Epidermal melanocyte (primary cell): Measurements from ENCODE around the gene UBA5.
"Not testable (repeated sequence)": the region's sequence is repeated elsewhere in the genome, so short reads cannot be mapped to it uniquely, and the experiment has no call there.

Source experiments
- DNase-seq: peaks from one replicate; pipeline ENCODE4 v3.0.0; 2011; ENCODE audit warnings: low spot score; ENCODE audit not compliant: insufficient read length

The UBA5 gene

DNA sequence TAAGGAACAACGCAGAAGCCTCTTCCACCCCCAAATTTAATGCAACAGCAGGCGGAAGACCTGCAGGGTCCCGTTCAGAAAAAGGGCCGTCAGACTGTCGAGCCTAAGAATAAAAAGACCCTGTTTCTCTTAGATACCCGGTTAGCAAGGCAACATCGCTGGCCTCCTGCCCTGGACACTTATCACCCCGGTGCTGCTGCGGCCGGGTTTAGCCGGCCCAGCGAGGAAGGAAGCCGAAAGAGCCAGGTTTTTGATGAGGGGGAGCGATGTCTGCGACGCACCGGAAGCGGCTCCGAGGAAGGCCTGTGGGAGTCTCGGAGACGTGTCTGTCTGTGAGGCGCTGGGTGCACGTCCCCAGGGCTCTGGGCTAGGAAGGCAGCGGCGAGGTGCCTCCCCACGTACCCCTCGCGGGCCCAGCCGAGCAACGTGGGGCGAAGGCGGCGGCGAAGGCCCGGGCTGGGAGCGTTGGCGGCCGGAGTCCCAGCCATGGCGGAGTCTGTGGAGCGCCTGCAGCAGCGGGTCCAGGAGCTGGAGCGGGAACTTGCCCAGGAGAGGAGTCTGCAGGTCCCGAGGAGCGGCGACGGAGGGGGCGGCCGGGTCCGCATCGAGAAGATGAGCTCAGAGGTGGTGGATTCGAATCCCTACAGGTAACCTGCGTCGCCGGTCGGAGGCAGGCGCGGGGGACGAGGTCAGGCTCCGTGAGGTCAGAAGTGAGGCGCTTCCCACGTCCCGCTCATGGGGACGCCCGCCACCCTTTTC is at the start of gene UBA5:
Gene UBA5, plus strand, starts transcription at position 278 of the 759 bp plus-strand sequence. Its CDS starts 209 bp downstream, at position 487.
- peak; percentile 40 for DNase-seq

DNA sequence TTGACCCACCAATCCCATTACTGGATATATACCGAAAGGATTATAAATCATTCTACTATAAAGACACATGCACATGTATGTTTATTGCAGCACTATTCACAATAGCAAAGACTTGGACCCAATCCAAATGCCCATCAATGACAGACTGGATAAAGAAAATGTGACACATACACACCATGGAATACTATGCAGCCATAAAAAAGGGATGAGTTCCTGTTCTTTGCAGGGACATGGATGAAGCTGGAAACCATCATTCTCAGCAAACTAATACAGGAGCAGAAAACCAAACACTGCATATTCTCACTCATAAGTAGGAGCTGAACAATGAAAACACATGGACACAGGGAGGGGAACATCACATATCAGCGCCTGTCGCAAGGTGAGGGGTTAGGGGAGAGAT is 44.8 kb upstream of the UBA5 start:
- not testable (repeated sequence) for DNase-seq

DNA sequence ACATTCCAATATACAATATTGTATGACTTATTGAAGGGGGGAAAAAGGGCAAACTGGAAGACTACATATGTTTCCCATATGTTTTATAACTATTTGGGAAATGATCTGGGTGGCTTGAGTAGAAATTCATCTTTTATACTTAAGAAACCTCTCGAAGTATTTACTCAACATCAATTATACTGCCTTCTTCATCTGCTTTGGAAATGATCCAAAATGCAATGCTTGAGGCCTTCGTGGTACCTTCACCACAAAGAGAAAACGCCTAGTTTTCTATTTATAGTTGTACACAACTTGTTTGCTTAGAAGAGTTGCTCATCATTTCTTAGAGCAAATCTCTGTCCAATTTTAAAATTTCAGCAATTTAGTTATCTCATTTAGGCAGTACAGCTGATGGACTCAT is 44.2 kb upstream of the UBA5 start:
- DNase-seq = no peak

DNA sequence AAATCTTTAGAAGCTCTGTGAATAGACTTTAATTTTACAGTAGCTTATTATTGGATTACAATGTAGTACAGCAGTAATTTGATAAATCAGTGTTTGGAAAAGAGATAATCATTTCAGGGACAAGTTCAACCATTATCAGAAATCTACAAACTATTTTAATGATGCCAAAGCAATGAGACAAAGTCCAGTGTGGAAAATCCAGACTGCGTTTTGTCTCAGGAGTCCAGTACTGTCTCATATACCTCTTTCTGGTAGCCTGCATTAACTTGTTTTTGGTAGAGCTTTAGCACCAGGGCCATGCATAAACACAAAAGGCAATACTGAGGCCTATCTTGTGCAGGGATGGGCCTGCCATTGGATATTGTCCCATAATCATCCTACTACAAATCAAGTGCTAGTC is 43.3 kb upstream of the UBA5 start:
- DNase-seq = no peak

DNA sequence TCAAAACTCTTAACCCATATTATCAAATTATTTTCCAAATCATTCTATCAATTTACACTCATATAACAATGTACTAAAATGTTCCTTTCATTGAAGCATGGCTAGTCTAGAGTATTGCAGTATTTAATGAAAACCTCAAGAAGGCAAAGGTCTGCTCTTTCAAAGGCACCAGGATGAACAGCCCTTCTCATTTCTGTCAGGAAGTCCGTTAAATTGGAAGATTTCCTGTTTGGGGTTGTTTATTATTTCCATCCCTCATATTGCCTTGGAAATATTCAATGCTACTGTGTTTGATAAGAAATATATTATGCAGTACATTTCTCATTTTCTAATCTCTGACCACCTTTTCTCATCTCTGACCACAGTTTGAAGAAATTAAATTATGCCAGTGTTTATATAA is 38.0 kb upstream of the UBA5 start:
- no peak for DNase-seq

DNA sequence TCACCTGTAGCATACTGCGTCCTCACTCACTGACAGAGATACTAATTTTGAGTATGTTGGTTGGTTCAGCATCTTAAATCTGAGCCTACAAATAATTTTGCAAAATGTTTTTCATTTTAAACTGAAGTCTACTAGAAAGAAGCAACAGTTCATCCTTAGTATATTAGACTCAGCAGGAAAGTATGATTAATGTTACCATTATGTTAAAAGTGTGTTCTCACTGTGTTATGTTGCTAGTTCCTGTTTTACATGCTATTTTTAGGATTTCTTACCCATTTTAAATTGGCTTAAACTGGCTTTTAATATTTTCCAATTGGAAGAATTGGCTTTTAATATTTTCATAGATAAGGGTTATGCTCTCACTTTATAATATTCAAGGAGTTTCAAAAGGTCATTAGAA is 37.4 kb upstream of the UBA5 start:
- DNase-seq = no peak

DNA sequence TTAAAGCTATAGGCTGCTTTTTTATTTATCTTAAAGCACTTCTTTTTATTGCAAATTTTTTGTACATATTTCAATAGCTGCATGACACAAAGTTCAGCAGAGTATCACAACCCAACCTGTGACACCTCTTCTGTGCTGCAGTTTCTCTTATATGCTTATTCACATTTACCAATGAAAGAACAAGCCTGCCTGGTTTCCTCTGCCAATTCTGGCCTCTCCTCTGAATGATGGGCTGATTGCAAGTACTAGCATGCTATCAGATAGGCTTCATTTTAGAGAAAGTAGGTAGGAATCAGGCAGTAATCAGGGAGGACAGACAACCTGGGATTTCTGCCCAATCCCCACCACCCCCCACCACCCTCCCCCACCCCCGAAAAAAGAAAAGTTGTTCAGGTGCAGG is 36.5 kb upstream of the UBA5 start:
- DNase-seq = no peak

DNA sequence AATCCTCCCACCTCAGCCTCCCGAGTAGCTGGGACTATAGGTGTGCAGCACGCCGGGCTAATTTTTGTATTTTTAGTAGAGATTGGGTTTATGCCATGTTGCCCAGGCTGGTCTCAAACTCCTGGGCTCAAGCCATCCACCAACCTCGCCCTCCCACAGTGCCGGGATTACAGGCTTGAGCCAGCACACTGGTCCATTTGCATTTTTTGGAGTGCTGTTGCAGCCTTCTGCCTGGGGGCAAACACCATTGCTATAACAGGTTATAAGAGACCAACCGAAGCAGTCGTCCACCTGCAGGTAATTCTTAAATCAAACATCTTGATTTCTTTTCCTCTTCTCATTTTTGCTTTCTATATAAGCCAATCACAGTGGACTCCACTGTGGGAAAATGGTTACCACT is 35.3 kb upstream of the UBA5 start:
- no peak for DNase-seq

DNA sequence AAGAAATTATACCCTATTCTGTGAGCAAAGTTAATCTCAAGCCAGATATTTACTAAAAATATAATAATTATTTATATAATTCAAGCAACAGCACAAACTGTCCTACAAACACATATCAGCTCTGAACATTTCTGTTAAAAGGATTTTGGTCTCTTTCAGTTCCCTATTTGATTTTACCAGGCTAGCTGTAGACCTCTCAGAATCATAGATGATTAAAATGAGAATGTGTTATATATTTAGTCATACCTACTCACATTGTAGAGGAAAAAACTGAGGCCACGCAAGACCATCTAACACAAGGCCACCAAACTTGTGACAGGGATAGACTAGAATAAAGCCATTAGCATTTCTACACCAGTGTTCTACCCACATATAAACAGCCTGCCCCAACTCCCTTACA is 34.5 kb upstream of the UBA5 start:
- DNase-seq = no peak

DNA sequence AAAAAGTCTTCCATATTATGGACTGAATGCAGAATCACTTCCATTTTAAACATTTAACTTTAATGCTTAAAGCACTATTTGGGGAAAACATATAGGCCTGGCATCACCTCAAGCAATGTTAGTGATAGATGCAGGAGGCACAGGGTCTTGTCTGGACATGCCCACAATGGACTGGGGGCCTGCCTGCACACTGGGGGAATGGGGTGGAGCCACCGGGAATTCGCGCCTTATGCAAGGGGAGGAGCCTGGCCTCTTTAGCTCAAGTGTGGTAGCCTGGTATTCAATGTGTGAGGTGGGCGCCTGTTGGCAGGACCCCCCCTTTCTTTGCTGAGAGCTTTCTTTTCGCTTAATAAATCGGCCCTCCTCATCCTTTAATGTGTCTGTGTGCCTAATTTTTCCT is 33.2 kb upstream of the UBA5 start:
- DNase-seq = no peak

DNA sequence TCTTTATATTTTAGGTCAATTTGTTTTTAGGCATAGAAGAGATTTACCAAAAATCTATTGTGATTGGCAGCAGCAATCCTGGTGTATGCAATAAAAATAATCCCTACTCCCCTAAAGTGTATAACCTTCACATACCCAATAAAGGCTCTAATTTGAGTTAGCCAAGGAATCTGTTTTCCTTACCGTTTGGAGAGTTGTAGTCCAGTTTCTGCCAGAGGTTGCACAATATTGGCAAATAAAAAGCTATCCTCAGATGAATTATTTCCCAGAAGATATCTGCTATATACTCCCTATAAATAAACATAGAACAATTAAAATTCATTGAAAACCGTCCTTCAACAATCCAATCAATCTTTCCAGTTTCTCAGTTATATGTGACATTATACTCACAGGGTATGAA is 32.0 kb upstream of the UBA5 start:
- DNase-seq = no peak

DNA sequence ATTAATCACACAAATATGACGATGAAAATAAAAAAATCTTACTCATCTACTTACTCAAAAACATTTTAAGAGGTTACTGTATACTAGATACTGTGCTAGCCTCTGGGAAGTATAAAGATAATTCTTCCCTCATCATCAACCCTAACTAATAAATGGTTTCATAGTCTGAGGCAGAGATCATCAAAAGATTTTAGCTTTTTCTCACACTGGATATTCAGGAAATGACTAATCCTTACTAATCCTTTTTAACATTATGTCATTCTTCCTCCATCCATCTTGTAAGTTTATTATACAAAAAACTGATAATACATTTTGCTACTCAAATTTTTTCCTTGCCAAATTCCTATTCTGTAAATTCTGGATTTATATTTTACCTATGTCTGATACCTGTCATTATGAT is 30.2 kb upstream of the UBA5 start:
- no peak for DNase-seq

DNA sequence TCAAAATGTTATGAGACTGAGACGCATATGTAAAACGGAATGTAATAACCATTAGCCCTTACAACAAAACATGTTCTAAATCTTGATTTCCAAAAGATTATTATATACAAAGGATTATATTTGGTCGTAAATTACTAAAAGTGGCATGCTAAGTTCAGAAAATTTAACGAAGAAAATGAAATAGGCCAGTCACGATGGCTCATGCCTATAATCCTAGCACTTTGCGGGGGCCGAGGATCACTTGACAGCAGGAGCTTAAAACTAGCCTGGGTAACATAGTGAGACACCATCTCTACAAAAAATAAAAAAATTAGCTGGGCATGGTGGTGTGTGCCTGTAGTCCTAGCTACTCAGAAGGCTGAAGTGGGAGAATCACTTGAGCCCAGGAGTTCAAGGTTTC is 29.5 kb upstream of the UBA5 start:
- no peak for DNase-seq

DNA sequence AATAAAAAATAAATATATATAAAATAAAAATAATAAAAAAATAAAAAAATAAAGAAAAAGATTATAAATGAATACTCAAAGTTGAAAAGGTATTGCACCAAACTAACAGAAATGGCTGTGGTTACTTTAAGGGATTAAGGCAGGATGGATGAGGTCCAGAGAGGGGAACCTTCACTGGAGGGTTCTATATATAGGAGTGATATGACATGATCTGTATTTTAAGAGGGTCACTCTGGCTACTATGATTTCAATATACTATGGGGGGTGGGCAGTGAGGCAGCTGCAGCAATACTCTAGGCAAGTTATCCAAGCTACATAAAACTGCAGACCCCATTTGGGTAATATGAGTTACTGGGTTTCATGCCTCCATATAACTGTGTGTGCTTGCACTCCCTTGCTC is 25.1 kb upstream of the UBA5 start:
- DNase-seq = no peak

DNA sequence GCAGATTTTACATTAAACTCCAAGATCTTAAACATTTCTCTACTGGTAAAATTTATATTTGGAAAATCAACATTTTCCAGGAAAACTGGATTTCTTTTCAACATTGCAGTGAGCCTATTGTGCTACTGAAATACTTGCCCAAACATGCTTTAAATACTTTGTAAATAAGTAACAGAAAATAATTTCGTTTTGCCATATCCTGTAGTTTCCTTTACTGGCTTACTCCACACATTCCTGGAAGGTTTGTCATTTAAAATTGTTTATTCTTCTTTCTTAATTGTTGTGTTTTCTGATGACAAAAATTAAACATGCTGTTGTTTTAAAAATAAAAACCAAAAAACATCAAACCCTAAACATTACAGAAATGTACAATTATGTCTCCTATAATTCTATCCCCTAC is 22.5 kb upstream of the UBA5 start:
- DNase-seq = peak; percentile 23

DNA sequence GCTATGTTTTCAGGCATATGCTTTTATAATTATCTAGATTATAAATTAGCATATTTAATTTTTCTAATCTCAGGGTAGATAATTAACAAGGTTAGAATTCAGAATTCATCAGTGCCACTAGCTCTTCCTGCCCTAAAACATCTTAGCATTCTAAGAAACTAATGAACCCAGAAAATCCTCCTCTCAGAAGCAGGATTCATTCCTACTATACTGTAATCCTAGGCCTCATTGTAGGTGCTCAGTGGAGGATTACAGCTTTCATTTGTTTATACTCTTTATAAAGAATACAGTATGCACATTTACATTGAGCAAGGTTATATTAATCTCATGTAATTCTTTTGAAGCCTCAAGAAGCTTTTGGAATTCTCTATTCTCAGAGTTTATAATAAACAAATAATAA is 21.4 kb upstream of the UBA5 start:
- no peak for DNase-seq

DNA sequence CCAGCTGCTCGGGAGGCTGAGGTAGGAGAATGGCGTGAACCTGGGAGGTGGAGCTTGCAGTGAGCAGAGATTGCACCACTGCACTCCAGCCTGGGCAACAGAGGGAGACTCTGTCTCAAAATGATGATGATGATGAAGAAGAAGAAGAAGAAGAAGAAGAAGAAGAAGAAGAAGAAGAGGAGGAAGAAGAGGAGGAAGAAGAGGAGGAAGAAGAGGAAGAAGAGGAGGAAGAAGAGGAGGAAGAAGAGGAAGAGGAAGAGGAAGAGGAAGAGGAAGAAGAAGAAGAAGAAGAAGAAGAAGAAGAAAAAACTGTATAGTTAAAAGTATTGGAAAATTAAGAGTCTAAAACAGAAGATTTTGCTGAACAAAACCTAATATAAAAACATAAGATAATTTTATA is 18.7 kb upstream of the UBA5 start:
- DNase-seq = not testable (repeated sequence)

DNA sequence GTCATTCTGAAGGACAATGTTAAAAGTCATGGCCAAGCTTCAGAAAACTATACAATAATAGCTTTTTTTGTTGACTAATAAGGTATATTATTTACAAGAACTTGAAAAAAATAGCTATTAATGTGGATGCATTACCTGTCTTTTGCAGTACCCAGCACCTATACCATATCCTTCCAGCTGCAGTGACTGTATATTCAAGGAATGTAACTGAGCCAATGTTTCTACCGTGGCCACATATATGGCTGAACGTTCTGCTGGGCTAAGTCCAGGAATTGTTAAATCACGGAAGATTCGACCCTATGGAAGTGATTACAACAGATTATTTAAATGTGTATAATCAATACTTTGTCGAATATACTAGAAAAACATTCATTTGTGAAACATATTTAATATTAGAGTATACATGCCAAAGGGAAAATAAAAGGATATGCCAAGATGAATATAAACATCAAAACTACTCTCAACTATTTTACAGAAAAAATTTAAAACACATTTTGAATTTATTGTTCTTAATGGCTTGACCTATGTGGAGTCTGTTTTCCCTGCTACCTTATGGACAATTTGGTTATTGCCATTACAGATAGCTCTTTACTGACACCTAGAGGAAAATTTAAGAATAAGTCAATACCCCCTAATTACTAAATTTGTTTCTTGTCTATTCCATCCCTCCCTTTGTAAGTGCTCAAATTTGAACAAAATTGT is 18.1 kb upstream of the UBA5 start:
- DNase-seq = peak; percentile 55

DNA sequence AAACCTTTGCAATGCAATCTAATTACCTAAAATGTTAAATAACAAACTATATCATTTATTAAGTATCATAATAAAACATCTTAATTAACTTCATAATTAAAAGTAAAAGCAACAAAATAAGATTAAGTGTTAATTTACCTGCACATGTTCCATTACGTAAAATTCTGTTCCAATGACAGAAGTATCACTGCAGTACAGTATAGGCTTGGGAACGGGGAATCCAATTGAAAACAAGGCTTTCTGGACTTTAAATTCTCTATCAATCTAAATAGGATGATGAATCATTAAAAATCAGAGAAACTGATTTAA is 17.6 kb upstream of the UBA5 start:
- DNase-seq = no peak

DNA sequence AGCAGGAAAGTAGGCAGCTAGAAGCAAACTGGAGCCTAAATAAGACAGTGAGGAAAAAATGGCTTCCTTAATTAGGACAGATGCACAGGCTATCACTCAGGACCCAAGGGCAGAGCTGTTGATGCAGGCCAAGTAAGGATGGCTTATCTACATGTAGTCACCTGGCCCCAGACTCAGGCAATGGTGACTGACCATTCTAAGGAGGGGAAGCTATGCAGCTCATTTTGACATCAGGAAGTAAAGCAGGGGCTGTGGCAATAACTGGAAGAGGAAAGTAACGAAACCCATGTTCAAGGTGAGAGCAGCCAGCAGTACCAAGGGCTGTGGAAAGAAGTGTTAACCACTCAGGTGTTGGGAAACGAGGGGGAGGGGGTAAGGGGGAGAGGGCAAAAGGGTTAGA is 16.8 kb upstream of the UBA5 start:
- DNase-seq = no peak

DNA sequence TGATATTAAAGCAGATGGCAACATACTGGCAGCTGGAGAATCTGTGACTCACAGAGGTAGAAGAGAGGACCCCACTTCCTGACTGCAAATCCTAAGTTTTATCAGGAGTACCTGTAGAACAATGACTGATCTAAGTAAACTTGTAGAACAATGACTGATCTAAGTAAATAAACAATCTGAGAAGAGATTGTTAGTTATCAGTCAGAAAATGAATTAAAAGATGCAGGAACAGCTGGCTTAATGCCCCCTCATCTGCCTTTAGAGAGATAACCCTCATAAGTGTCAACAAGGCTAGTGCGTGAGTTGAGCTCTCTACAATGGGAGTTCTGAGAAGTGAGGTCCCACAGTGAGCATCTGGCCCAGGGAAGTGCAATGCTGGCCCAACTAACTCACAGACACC is 15.1 kb upstream of the UBA5 start:
- no peak for DNase-seq

DNA sequence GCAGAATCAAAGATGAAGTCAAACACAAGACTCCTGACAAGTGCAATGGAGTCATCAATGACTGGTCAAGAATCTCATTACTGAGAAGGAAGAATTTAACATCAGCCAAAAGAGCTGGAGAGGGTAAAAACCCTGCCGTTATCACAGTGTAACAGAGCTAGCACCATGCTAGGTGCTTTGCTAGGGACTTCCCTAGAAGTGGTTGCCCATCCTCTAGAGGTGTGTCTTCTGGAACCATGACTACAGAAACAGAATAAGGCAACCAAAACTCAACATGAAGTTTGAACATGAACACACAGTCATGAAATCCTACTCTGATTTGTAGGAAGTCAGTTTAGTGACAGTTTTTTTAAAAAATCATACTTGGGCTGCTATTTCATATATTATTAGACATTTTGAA is 10.0 kb upstream of the UBA5 start:
- DNase-seq = no peak

DNA sequence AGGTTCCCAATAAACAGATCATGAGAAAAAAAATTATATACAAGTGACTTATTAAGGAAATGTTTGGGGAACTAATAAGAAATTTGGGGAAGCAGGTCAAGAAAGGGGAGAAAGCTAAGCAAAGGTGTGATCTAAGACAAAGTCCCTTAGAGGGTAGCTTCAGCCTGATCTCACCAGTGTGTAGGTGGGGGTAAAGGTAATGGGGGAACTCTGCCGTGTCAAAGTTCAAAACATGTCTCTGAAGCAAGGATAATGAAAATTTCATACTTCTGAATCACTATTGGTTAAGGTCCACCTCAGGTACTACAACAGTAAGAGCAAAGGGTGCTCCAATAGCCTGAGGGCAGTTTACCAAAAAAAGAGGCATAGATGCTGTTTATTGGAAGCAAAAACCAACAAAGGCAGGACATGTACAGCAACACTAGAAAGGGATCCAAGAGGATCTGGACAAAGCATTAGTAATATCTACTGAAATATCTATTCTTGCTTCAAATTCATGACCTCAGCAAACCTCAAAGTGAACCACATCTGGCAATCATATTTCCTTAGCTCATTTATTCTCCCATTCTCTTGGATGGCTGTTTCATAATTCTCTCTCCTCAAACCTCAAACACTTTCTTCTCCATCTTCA is 7.4 kb upstream of the UBA5 start:
- DNase-seq = peak; percentile 23
